HG03354 (cell line): ENCODE measurements around the gene USP11.
A peak's percentile ranks its signal among the peaks of the same experiment; 100 is the strongest.

Experiments used
- ATAC-seq: cut with Tn5 transposase; IDR thresholded peaks from one replicate; pipeline ENCODE4 v1.9.1; 2021; ENCODE audit warnings: mild to moderate bottlenecking; ENCODE audit not compliant: unreplicated experiment, poor library complexity, severe bottlenecking

The USP11 gene

DNA sequence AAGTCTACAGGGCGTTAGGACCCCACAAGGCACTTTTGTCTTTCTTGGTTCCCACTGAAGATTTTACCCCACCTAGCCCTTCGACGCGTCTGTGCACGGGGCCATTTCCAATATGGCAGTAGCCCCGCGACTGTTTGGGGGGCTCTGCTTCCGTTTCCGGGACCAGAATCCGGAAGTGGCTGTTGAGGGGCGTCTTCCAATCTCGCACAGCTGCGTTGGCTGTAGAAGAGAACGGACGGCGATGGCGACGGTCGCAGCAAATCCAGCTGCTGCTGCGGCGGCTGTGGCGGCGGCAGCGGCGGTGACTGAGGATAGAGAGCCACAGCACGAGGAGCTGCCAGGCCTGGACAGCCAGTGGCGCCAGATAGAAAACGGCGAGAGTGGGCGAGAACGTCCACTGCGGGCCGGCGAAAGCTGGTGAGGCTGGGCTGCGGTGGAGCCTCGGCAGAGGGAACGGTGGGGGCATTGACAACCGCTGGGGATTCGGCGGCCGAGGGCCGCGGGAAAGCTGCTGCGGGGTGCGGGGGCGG, at the start of gene USP11:
USP11 (plus strand) TSS at position 207 of the 530 bp plus-strand sequence; CDS start at position 242, 35 bp downstream.
- no peak for ATAC-seq

DNA sequence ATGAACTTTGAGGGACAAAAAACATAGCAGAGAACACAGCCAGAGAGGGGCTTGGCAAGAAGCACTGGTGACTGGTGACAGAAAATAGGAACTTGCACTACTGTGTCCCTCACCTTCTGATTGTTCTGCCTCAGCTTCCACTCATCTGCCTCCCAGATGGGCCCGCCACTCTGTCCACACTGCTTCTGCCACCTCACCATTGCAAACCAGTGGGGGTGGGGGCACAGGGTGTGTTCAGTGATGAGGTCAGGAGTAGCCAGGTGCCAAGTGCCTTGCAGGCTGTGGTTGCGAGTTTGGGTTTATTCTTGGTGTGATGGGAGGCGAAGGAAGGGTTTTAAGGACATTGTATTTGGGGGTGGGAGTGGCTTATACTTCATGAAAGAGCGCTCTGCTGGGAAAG, 48.3 kb upstream of the USP11 start:
- no peak for ATAC-seq

DNA sequence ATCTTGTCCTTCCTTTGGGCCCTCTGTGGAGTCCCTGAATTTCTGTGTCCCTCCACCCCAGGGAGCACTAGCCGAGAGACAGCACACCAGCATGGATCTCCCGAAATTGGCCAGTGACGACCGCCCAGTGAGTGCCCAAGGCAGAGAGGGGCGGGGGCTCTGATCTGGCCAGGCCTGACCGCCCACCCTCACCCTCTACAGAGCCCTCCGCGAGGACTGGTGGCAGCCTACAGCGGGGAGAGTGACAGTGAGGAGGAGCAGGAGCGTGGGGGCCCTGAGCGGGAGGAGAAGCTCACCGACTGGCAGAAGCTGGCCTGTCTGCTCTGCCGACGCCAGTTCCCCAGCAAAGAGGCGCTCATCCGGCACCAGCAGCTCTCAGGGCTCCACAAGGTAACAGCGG, 47.6 kb upstream of the USP11 start:
- no peak for ATAC-seq

DNA sequence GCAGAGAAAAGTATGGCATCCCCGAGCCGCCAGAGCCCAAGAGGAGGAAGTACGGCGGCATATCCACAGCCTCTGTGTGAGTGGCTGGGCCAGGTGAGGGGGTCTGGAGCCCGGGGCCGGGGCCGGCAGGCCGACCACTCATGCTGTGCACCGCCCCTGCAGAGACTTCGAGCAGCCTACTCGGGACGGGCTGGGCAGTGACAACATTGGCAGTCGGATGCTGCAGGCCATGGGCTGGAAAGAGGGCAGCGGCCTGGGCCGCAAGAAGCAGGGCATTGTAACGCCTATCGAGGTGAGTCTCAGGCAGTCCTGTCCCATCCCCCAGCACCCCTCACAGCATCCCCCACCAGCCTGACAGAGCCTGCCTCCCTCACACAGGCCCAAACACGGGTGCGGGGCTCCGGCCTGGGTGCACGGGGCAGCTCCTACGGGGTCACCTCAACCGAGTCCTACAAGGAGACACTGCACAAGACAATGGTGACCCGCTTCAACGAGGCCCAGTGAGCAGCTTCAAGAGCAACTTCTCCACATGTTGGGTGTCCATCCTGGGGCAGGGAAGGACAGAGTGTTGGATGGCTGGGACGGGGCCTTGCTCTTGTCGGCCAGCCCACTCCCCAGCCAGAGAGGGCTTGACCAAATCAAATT, 46.6 kb upstream of the USP11 start:
- ATAC-seq, result no peak

DNA sequence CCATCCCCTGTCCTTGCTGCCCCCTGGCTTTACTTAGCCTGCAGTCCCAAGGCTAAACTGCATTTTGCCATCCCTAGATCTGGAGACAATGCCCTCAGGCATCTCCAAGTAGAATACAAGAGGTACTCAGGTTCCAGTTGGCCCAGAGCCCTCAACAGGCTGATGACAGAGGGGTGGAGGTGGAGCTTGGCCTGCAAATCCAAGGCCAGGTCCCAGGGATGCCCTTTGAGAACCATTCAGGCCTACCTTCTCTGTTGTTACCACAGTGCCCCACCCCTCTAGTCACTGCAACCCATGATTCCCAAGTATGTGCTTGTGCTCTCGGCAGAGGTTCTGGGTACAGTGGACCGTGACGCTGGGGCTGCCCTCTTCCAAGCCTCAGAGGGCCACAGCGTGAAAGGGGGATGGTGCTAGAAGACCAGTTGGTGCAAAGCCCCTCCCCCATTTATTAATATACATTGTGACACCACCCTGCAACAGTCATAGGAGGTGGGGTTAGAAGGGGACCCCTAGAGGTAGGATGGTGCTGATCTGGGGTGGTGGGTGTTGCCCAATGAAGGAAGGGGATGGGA, 45.6 kb upstream of the USP11 start:
- ATAC-seq, result no peak

DNA sequence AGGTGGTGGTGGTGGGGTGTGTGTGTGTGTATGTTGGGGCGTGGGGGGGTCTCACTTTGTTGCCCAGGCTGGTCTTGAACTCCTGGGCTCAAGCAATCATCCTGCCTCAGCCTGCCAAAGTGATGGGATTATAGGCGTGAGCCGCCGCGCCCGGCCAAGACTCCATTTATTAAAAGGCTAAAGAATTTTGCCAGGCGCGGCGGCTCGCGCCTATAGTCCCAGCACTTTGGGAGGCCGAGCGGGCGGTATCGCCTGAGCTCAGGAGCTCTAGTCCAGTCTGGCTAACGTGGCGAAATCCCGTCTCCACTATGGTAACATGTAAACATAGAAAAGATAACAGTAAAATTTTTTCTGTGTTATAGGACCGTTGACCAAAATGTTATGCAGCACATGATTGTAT, 42.9 kb upstream of the USP11 start:
- no peak for ATAC-seq

DNA sequence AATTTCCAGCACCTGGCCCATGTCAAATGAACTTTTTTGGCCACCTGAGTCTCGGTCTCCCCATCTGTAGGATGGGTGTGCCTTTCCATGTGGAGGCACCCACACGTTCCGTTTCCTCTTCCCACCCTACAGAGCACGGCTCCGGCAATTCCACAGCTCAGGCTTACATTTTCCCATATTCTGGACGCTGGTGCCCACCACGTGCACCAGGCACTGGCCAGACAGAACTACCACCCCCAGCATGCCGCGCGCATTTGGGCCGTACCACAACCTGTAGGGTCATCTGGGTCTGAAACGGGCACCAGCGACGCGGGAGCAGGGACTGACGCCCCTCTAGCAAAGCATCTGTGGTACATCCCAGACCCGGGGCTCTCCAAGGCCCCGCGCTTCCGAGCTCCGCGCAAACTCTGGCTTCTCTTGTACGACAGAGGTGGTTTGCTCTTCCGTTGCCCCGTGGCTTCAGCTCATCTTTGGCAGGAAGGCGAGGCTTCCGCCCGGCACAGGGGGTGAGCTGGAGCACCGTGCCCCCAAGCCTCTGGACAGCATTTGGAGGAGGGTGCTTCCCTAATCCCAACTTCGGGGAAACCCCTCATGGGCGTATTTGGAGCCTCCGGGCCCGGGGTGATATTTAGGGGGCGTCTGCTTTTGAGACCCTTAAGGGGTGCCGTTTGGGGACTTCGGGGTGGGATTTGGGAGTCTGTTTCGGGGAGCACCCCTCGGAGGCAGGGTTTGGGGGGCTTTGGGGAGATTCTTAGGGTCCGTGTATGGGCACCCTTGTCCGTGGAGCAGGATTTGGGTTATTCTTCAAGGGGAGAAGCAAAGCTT, 42.2 kb upstream of the USP11 start:
- peak; percentile 47 for ATAC-seq

DNA sequence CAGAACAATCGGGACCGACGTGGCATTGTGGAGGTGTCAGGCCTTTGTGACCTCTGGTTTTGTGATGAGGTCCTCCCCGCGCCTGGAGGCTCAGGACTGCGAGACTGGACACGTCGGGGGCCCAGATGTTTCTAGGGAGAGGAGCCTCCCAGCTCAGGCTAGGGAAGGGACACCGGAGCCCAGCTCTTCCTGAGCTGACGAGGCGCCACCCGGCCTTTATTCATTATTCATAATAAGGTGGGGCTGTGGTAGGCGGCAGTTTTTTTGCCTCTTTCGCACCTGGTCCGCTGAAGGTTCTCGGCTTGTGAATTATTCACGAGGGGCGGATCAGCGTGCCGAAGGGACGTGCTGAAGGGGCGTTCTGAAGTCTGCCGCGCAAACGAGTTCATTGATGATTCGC, 41.5 kb upstream of the USP11 start:
- no peak for ATAC-seq

DNA sequence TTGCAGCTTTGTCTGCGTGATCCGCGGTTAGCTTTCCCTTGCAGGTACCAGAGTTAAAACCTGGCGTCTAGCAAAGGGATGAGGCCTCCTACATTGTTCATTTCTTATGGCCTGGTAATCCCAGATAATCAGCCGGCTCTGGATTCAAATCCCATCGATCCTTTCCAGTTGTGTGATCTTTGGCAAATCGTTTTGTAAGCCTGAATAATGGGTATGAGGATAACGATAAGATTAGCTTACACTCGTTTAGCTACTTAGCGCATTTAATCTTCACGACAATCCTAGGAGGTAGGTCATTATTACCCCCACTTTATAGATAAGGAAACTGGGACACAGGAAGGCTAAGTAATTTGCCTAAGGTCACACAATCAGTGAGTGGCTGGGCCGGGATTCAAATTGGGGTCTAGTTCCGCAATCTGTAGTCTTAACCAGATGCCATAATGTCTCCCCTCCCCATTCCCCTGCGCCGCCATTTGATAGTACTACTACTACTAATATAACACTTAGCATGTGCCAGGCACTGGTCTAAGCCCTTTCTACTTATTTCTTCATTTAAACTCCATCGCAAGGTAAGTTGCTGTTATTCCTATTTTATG, 40.9 kb upstream of the USP11 start:
- ATAC-seq, result no peak

DNA sequence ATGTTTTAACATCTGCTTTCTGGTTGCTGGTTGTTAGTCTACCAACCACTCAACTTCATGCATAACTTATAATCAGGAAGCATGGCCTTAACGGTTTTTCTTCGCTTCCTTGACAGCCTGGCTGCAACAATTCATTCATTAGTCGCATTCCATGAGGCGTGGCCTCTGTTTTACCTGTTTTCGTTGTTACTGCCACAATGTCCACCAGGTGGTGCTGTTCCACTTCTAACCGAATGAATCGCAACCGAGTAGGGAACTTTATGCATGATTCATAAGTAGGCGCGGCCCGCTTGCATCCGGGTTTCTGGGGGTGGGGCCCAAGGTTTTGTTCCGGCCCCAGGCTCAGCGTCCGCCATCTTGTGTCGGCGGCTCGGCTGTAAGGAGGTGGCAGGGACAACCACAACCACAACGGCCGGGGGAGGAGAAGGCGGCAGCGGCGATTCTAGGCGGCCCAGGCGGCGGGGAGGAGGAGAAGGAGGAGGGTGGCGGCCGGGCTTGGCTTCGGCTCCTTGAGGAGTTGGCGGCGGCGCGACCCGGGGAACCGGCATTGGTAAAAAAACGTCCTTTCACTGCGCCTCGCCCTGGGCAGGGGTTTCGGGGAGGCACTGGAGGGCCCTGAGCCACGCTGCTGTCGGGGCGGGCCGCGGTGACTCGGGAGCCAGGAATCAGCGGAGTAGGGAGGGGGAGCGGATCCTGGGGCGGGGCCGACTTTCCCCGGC, 39.2 kb upstream of the USP11 start, which contains the start of gene UBA1:
UBA1 (plus strand) TSS at position 355 of the 719 bp plus-strand sequence. CDS start 4,974 bp downstream, outside the sequence.
- ATAC-seq, result peak; percentile 87

DNA sequence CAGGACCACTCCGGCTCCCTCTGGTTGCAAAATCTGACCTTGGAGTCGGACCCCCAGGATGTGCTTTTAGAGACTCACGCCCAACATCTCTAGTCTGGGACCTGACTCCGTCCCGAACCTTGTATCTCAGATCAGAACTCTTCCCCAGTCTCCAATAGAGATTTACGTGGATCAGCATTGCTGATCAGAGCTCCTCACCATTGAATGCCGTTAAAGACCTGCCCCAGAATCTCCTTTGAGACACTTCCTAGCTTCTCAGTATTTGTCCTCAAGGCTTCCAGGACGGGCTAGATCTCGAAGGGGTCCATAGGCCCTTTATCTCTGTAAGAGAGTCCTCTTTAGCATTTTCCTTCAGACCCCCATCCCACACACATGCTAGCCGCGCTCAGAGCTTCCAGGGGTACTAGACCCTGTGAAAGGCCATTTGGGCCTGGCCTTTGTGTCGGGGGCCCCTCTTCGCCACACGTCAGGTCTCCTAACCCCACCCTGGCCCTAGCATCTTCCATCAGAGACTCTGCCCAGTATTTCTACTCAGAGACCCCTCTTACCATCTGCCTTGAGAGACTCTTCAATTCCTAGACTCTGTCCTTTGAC, 38.5 kb upstream of the USP11 start:
- ATAC-seq, result no peak

DNA sequence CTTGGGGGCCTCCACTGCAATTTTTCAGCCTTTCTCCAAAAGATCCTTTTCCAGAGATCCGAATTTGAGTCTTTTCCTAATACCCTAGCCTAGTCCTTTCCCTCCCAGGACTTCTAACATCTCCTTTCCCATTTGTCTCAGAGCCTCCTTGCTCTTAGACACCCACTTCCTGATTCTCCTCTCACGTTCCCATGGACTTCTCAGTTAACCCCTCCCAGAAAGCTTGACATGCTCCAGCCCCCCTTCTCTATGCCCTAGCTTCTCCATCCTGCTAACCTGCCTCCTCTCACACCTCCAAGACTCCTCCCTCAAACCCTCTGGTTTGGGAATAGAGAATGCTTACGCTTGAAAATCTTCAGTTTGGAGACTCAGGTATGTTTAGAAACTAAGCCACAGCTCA, 36.7 kb upstream of the USP11 start:
- no peak for ATAC-seq

DNA sequence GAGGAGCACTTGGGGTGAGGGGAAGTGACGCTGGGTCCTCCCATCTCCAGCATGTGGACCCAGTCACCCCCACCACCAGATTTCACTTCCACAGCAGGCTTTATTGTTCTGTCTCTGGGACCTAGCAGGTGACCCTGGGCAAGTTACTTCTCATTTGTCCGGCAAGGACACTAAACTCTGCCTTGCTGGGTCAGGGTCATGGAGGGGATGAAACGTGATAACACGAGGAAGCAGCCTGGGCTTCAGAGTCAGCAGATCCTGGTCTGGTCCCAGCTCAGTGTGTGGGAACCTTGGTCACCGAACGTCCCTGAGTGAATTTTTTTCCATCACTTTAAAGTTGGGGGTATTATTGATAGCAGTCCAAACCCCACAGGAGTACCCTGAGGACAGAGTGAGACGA, 35.3 kb upstream of the USP11 start:
- ATAC-seq, result no peak

DNA sequence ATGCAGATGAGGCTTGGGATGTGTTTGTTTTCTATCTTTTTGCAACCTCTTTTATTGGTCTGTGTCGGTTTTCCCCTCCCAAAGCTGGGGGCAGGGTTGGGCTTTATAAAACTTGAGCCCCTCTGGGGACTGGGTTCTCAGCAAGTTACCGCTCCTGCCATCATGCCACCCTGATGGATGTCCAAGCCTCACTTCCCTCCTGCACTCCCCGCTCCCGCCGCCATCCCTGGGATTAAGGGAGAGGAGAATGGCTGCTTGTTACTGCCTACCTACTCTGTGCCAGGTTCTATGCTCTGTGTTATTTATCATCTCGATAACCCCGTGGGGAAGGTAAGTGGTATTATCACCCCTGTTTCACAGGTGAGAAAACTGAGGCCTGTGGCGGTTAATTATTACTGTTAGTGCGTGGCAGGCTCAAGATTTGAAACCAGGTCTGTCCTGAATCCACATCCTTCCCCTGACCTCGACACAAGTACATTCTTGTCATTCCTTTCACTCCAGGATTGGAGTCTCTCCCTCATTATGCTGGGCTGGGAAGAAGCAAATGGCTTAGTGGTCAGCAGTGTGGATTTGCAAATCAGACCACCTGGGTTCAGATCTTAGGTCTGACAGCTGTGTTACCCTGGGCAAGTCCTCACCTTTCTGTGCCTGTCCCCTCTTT, 34.7 kb upstream of the USP11 start:
- ATAC-seq, result no peak

DNA sequence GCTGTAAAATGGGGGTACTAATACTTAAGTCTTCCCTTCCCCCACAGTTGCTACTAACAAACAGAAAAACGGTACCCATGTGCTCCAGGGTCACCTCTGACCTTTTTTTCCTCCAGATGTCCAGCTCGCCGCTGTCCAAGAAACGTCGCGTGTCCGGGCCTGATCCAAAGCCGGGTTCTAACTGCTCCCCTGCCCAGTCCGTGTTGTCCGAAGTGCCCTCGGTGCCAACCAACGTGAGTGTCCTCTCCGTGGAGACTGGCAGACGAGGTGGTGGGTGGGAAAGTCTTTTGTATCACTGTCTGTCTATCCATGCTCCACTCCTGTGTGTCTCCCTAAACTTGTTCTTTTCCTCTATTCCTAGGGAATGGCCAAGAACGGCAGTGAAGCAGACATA, 34.1 kb upstream of the USP11 start:
- no peak for ATAC-seq

DNA sequence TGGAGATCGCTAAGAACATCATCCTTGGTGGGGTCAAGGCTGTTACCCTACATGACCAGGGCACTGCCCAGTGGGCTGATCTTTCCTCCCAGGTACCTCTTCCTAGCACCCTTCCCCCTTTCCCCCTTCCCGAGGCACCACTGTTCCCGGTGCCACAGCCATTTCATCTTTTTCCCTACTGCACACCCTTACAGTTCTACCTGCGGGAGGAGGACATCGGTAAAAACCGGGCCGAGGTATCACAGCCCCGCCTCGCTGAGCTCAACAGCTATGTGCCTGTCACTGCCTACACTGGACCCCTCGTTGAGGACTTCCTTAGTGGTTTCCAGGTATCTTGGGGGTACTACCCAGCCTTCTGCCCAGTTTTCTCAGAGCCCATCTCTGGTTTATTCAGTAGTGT, 33.5 kb upstream of the USP11 start:
- ATAC-seq, result no peak

DNA sequence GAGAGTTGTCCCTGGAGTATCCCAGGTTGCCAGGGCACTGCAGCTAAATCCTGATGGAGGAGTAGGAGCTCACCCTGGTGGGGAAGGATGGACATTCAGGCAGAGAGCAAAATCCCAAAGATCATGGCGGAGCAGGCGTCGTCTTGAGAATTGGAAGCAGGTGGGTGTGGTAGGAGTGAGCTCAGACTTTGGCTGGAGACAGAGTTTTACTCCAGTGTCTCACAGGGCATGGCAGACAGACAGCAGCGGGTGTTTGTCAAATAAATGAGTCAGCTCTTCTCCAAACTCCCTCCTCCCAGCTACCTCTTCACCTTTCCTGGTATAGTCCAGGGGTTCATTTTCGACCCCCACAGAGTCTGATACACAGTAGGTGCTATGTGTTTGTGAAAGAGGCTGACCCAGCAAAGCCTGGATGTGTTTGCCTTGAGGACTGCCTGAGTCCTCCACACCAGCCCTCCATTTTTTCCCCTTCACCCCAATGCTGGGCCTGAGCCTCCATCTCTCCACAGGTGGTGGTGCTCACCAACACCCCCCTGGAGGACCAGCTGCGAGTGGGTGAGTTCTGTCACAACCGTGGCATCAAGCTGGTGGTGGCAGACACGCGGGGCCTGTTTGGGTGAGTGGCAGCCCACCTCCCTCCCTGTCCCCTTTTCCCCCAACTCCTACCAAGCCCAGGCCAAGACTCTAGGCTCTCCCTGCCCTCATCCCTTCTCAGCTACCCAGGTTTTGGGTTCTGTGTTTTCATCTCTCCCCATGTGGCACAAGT, 32.2 kb upstream of the USP11 start:
- ATAC-seq, result no peak

DNA sequence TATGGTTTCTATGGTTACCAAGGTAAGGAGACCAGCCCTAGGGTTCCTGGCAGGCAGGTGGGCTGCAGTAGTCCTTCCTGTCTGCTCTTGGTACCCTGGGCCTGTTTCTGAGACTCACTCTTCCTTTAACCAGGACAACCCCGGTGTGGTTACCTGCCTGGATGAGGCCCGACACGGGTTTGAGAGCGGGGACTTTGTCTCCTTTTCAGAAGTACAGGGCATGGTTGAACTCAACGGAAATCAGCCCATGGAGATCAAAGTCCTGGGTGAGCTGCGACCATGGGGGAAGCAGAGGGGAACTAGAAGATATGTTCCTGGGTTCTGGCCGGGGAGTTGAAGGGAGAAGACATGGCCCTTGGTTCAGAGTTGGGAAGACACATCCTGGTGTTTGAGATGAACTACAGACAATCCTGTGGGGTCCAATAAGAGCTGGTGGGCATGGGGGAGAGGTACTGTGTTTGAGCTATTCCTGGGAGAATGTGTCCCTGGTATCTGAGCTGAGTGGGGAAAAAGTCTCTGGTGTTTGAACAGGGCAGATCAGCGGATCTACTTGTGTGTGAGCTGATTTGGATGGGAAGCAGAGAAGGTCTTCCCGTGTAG, 31.4 kb upstream of the USP11 start:
- ATAC-seq, result no peak
